C4-2B (cell line): ENCODE data around the gene EFHD2.

ENCODE experiments used
- CTCF ChIP-seq: fragments of 450-650 bp; conservative IDR thresholded peaks from 2 replicates; pipeline ENCODE4 v1.5.1; 2017; ENCODE audit warnings: mild to moderate bottlenecking
- ZFX ChIP-seq: fragments of 450-650 bp; IDR thresholded peaks from 2 replicates; pipeline ENCODE4 v1.6.1; 2017

- TF ChIP-seq CTCF (no peak), ZFX (no peak)
Measured at GRCh38 chr1:15424146-15424667, 14.5 kb downstream of the EFHD2 start.
